Duodenal mucosa (tissue), 2 donors: ENCODE results near the gene GOLGA3.
A peak's percentile ranks its signal among the peaks of the same experiment; 100 is the strongest.

Experiments used
- H3K27ac ChIP-seq: one replicate; pipeline ENCODE4 v1.7.0; 2013; ENCODE audit warnings: low read depth, low read length
- H3K27me3 ChIP-seq, 2 donors: one replicate each; pipeline ENCODE4 v1.7.0; 2013; ENCODE audit warnings: low read length in 2 of 2, control low read depth in 1 of 2; ENCODE audit not compliant: insufficient read depth in 2 of 2, control insufficient read depth in 1 of 2
- H3K36me3 ChIP-seq, 2 donors: one replicate each; pipeline ENCODE4 v1.7.0; 2013; ENCODE audit warnings: low read length in 2 of 2, control low read depth in 1 of 2; ENCODE audit not compliant: insufficient read depth in 2 of 2, control insufficient read depth in 1 of 2
- H3K4me1 ChIP-seq, 2 donors: one replicate each; pipeline ENCODE4 v1.7.0; 2013; ENCODE audit warnings: low read length in 2 of 2, control low read depth in 1 of 2; ENCODE audit not compliant: insufficient read depth in 2 of 2, control insufficient read depth in 1 of 2
- H3K4me3 ChIP-seq, 2 donors: one replicate each; pipeline ENCODE4 v1.7.0; 2013; ENCODE audit warnings: low read length in 2 of 2, low read depth in 1 of 2
- H3K9ac ChIP-seq, 2 donors: one replicate each; pipeline ENCODE4 v1.7.0; 2013; ENCODE audit warnings: low read length in 2 of 2, low read depth in 1 of 2
- H3K9me3 ChIP-seq, 2 donors: one replicate each; pipeline ENCODE4 v1.7.0; 2013; ENCODE audit warnings: low read length in 2 of 2, control low read depth in 1 of 2; ENCODE audit not compliant: control insufficient read depth in 1 of 2

Gene GOLGA3

DNA sequence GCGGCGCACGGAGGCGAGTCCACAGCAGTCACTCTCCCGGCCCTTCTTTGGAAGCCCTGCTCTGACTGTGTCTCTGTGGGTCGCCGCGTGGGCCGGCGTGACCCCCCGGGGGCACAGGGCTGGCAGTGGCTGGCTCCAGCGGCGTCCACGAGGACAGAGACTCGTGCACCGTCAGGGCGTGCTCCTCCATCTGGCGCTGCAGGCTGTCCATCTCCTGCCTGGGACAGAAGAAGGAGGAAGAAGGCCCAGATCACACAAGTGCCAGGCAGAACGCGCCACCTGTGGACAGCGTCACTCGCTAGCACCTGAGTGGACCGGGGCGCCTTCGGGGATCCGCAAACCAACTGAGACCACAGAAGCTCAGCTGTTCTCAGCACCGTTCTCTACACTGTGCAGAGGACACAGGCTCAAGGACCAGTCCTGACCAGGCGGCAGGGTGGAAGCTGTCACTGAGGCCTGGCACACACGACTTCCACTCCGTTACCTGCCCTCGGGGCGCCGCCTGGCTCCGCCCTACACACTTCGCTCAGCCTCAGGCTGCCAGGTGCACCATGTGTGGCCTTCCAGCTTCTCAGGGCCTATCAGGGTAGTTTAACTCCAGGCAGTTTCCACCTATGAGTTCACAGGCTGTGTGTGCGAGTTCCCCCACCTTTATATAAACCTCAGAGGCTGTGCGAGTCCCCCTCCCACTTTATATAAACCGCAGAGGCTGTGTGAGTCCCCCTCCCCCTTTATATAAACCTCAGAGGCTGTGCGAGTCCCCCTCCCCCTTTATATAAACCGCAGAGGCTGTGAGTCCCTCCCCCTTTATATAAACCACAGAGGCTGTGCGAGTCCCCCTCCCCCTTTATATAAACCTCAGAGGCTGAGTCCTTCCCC, 55.4 kb downstream of the GOLGA3 start:
- Histone ChIP-seq H3K4me3 (no peak overlapping the region), H3K9ac (no peak overlapping the region), H3K4me1 (peaks cover 5 to 14% of the 10 kb centered on the region in 2 donors), H3K27me3 (no peaks in the 10 kb centered on the region), H3K9me3 (no peaks in the 10 kb centered on the region), H3K36me3 (peaks cover 33 to 76% of the 10 kb centered on the region in 2 donors), H3K27ac (no peak overlapping the region)

DNA sequence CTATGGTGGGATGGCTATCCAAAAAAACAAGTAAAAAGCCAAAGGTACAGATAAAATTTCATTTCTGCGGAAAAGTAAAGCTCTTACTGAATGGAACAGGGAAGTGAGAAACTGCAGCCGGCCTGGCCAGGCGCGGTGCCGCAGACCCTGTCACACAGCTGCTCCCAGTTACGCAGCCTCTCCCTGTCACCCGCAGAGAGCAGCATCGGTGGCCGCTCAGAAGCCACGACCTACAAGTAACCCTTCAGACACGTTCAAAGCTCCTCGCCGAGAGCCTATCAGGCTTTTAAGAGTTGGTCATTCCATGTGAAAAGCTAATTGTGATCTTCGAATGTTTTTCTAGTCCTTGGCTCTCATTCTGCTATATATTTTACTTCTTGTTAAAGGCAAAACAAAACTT, 56.1 kb downstream of the GOLGA3 start:
- H3K4me1 ChIP-seq: peaks cover 5 to 20% of the 10 kb centered on the region in 2 donors
- no peak overlapping the region for H3K4me3 ChIP-seq
- no peak overlapping the region for H3K27ac ChIP-seq
- H3K36me3 ChIP-seq: peaks cover 33 to 71% of the 10 kb centered on the region in 2 donors
- no peak overlapping the region for H3K9ac ChIP-seq
- H3K9me3 ChIP-seq: no peaks in the 10 kb centered on the region
- H3K27me3 ChIP-seq: no peaks in the 10 kb centered on the region

DNA sequence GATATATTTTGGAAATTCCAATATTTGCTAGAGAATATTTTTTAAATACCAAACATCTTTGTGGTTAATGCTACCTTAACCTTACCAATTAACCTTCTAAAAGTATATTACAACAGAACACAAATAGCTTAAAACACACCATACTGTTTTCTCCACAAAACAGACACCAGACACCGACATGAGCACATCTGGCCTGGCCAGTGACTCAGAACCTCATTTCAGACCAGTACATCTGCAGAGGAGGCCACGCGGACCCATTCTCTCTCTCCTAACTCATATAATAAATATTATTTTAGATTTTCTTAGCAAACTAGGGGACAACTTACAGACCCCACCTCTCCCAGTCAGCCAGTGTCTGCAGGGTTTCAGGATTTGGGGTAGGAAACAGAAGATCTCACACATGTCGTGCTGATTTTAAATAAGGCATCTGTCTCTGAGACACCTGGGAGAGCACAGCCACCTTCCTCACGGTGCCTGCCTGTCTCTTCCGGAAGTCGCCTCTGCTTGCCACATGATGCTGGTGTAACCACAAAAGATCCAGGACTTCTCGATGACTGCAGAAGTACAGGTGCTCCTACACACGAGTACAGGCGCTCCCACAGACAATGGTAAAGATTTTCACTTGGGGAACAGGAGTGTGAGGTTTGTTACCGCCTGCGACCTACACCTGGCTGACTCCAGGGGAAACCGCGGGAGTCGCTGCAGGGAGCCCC, 57.4 kb downstream of the GOLGA3 start:
- peak overlapping the region; percentile 42 for H3K27ac ChIP-seq
- no peaks in the 10 kb centered on the region for H3K27me3 ChIP-seq
- H3K4me3 ChIP-seq: no peak overlapping the region
- H3K9ac ChIP-seq: no peak overlapping the region
- peaks cover 27 to 58% of the 10 kb centered on the region in 2 donors for H3K36me3 ChIP-seq
- peaks cover 5 to 20% of the 10 kb centered on the region in 2 donors for H3K4me1 ChIP-seq
- H3K9me3 ChIP-seq: no peaks in the 10 kb centered on the region

DNA sequence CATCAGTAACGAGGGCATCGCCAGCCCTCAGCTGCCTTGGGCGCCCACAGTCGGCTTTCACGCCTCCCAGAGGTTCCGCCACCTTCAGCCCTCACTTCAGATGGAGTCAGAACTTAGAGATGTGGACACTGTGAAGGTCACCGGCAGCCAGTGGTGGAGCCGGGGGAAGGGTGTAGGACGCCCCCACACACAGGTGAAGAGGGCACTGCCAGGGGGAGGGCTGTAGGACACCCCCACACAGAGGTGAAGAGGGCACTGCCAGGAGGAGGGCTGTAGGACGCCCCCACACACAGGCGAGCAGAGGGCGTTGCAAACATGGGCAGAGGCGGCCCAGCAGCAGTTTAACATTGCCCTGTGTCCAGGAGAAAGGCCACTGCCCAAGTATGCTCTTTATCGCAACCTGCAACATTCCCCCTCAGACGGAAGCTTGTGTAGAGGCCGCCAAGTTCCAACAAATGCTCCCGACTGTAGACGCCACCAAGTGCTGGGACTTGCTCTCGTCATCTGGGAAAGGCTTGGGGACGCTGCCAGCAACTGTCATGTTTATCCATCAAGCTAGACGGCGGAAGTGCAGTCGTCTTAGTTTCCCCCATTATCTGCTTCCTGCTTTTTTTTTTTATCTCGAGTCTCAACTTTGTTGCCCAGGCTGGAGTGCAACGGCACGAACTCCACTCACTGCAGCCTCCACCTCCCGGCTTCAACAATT, 62.1 kb downstream of the GOLGA3 start:
- H3K9me3 ChIP-seq: no peaks in the 10 kb centered on the region
- H3K4me3 ChIP-seq: peak overlapping the region in 1 of 2 donors; percentile 8
- H3K27ac ChIP-seq: no peak overlapping the region
- H3K27me3 ChIP-seq: no peaks in the 10 kb centered on the region
- peak overlapping the region in 1 of 2 donors; percentile 12 for H3K9ac ChIP-seq
- peaks cover 5 to 15% of the 10 kb centered on the region in 2 donors for H3K4me1 ChIP-seq
- H3K36me3 ChIP-seq: peaks cover 9 to 15% of the 10 kb centered on the region in 2 donors

DNA sequence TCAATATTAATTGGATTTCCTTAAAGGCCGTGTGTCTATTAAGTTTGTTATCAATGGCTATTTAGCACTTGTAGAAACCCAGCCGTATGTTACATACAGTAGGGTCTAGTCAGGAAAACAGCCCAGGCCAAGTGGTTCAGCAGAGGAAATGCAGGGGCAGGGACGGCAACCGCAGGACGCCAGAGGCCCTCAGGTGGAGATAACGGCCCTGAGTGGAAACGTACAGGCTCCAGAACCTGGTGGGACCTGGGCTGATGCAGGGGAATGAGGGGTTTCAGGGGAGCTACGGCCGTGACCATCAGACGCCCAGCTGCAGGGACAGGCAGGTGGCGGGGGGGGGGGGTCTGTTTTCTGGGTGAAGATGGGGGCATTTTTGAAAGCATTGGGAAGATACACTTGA, 63.3 kb downstream of the GOLGA3 start:
- Histone ChIP-seq H3K27ac (no peak overlapping the region), H3K36me3 (peaks cover 9 to 11% of the 10 kb centered on the region in 2 donors), H3K4me1 (peaks cover 4 to 17% of the 10 kb centered on the region in 2 donors), H3K9me3 (no peaks in the 10 kb centered on the region), H3K27me3 (no peaks in the 10 kb centered on the region), H3K4me3 (no peak overlapping the region), H3K9ac (no peak overlapping the region)

DNA sequence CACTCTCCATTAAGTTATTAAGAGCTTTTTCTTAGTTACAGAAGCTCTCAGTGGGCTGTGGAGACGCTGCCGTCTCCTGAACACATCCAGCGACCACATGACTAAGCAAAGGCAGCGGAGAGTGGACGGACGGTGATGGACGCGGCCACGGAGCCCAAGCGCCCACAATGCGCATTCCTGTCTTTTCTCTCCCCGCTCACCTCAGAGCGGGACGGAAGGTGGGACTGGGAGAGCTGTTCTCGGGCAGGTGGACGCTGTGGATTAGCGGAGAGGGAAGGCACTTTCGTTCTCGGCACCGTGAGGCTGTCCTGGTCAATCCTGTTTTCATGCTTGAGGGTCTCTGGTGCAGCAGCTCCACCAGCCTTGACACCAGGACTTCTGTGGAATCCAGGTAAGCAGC, 64.4 kb downstream of the GOLGA3 start:
- H3K9ac ChIP-seq: no peak overlapping the region
- peaks cover 8 to 22% of the 10 kb centered on the region in 2 donors for H3K4me1 ChIP-seq
- no peaks in the 10 kb centered on the region for H3K27me3 ChIP-seq
- no peak overlapping the region for H3K4me3 ChIP-seq
- no peak overlapping the region for H3K27ac ChIP-seq
- H3K36me3 ChIP-seq: peaks cover 1 to 2% of the 10 kb centered on the region in 2 donors
- H3K9me3 ChIP-seq: no peaks in the 10 kb centered on the region

DNA sequence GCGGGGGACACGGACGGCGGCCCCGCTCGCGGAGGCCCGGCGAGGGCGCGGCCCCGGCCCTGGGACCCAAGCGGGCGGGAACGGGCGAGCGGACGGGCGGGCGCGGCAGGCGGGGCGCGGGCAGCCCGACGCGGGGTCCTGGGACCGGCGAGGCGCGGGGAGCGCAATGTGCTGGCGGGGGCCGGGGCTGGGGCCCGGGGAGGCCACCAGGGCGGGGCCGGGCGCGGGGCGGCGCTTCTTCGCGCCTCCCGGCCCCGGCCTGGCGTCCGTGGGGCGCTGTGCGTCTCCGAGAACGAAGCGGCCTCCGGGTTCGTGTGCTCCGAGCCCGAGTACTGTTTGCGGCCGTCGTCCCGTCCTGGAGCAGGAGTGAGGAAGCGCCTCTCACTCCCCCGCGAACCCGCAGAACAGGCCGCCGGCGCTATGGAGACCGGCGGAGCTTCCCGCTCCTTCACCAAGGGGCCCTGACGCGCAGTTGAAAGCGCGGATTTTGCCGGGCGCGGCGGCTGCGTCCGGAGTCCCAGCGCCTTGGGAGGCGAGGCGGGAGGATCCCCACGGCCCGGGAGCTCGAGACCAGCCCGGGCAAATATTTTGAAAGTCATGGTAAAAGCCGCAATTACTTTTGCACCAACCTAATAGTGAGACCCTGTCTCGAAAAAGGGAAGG, 66.6 kb downstream of the GOLGA3 start:
- Histone ChIP-seq H3K27me3 (no peaks in the 10 kb centered on the region), H3K4me3 (peak overlapping the region; percentile 64 to 72), H3K9ac (peak overlapping the region; percentile 81), H3K9me3 (no peaks in the 10 kb centered on the region), H3K36me3 (peaks cover 0 to 5% of the 10 kb centered on the region in 2 donors), H3K27ac (peak overlapping the region; percentile 97), H3K4me1 (peaks cover 8 to 11% of the 10 kb centered on the region in 2 donors)

DNA sequence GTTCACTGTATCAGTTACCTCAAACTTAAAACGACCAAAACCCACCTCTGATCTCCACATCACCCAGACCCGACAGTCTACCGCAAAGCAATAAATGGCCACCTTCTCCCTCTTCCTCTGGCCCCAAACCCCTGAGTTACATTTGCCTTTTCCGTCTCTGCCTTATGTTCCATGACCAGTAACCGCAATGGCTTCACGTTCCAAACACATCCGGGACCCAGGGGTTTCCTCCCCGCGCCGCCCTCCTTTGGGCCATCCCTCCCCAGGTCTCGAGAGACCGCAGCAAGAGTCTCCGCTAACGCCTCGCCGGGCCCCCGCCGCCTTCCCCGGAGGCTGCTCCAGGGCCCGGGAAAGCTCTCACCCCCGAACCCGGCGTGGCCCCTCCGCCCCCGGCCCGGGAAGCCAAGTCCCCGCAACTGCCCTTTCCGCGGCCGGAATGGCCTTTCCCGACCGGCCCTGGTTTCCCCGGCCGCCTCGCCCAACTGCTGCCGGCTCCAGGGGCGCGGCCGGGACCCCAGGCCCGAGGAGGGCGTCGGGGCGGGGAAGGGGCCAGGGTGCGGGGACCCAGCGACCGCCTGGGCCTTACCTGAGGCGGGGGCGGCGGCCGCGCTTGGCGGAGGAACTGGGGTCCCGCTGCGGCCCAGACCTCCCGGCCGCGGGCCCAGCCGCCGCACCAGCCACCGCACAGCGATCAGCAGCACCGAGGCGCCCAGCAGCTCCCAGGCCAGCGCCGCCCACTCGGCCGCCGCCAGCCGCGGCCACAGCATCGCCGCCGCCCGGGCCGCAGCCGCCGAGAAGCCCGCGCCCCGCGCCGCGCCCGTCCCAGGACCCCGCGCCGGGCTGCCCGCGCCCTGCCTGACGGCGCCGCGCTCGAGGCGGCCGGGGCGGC, 67.4 kb downstream of the GOLGA3 start, which contains the start of gene ANKLE2:
TSS of gene ANKLE2 (minus strand) at position 801 of the 889 bp plus-strand sequence. CDS start at position 767, 34 bp downstream.
- Histone ChIP-seq H3K4me3 (peak within 1 kb of the TSS; percentile 86 to 94), H3K4me1 (peaks cover 8 to 11% of the 10 kb centered on the region in 2 donors), H3K9me3 (no peaks in the 10 kb centered on the region), H3K27me3 (no peaks in the 10 kb centered on the region), H3K36me3 (peaks cover 0 to 7% of the 10 kb centered on the region in 2 donors), H3K27ac (peak within 1 kb of the TSS; percentile 97), H3K9ac (peak within 1 kb of the TSS; percentile 81)

DNA sequence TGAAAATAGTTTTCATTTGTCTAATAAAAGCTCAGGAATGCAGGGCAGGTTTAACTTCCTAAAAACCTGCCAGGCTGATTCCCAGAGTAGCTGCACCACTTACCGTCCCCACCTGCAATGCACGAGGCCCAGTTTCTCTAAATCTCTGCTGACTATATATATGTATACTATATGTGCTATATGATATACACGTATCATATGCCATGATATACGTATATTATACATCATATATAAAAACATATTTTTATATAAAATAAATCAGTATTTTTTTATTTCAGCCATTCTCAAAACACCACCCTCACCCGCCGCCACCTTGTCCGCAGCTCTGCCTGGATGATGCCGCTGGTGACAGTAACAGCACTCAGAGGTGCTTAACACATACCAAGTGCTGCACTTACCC, 69.3 kb downstream of the GOLGA3 start:
- Histone ChIP-seq H3K36me3 (peaks cover 2 to 15% of the 10 kb centered on the region in 2 donors), H3K9me3 (no peaks in the 10 kb centered on the region), H3K4me3 (no peak overlapping the region), H3K4me1 (peaks cover 8 to 11% of the 10 kb centered on the region in 2 donors), H3K27me3 (no peaks in the 10 kb centered on the region), H3K9ac (no peak overlapping the region), H3K27ac (no peak overlapping the region)
